Smooth muscle cell (in vitro differentiated cells): ENCODE measurements around the gene SQSTM1. TPM values are rescaled to one million over a fixed set of nuclear protein-coding genes. Genes with fewer than 3 reads are reported as not detected.

Experiments used
- DNase-seq: peaks from one replicate; lab custom pipeline; 2025; ENCODE audit not compliant: unreplicated experiment; lab: John Stamatoyannopoulos, UW
- H2AFZ ChIP-seq: fragments of 200-600 bp; sonication (generic); 2 replicates; pipeline ENCODE4 v1.6.0; 2016; ENCODE audit warnings: antibody characterized with exemption, low read depth, mild to moderate bottlenecking
- H3F3A ChIP-seq: fragments of 200-600 bp; sonication (generic); 2 replicates; pipeline ENCODE4 v1.6.0; 2017; ENCODE audit warnings: antibody characterized with exemption, low read depth
- H3K27ac ChIP-seq: fragments of 200-600 bp; sonication (generic); 2 replicates; pipeline ENCODE4 v1.5.1; 2016; ENCODE audit warnings: low read depth, mild to moderate bottlenecking
- H3K27me3 ChIP-seq: fragments of 200-600 bp; sonication (generic); 2 replicates; pipeline ENCODE4 v1.6.1; 2016; ENCODE audit warnings: low read depth, mild to moderate bottlenecking
- H3K36me3 ChIP-seq: fragments of 200-600 bp; sonication (generic); 2 replicates; pipeline ENCODE4 v1.5.1; 2016; ENCODE audit warnings: low read depth
- H3K4me1 ChIP-seq: fragments of 200-600 bp; sonication (generic); 2 replicates; pipeline ENCODE4 v1.5.1; 2016; ENCODE audit warnings: low read depth
- H3K4me2 ChIP-seq: fragments of 200-600 bp; sonication (generic); 2 replicates; pipeline ENCODE4 v1.6.0; 2016; ENCODE audit warnings: mild to moderate bottlenecking
- H3K4me3 ChIP-seq: fragments of 200-600 bp; sonication (generic); 2 replicates; pipeline ENCODE4 v1.5.1; 2016; ENCODE audit warnings: mild to moderate bottlenecking
- H3K79me2 ChIP-seq: fragments of 200-600 bp; sonication (generic); 2 replicates; pipeline ENCODE4 v1.6.0; 2016; ENCODE audit warnings: low read depth, mild to moderate bottlenecking
- H3K9ac ChIP-seq: fragments of 200-600 bp; sonication (generic); 2 replicates; pipeline ENCODE4 v1.6.0; 2016; ENCODE audit warnings: low read depth
- H3K9me3 ChIP-seq: fragments of 200-600 bp; sonication (generic); replicated peaks from 2 replicates; pipeline ENCODE4 v1.5.1; 2016; ENCODE audit warnings: low read depth
- H4K20me1 ChIP-seq: fragments of 200-600 bp; sonication (generic); 2 replicates; pipeline ENCODE4 v1.6.0; 2016; ENCODE audit warnings: low read depth
- CTCF ChIP-seq: fragments of 200-600 bp; sonication (generic); IDR thresholded peaks from 2 replicates; pipeline ENCODE4 v1.5.1; 2017; ENCODE audit warnings: borderline replicate concordance, mild to moderate bottlenecking, antibody characterized with exemption; ENCODE audit not compliant: insufficient read depth, poor library complexity, severe bottlenecking
- WGBS: methylation state at CpG from one replicate; pipeline ENCODE4 v1.1.7; 2016; ENCODE audit warnings: low lambda C conversion rate; 5-methylcytosine and 5-hydroxymethylcytosine counted together
- polyA plus RNA-seq: library from polyadenylated mRNA; unstranded; fragments of >200 nt; fragmentation: Nextera tagmentation; extraction: Ambion mirVana; gene quantifications from 2 replicates; pipeline ENCODE4 v1.2.1, GENCODE V29; 2016
- total RNA-seq: library from RNA; depleted of rRNA; stranded (reverse); fragments of >200 nt; gene quantifications from 2 replicates; pipeline ENCODE4 v1.2.3, GENCODE V29; 2014

The SQSTM1 gene
- total and polyA plus RNA-seq, 2 experiments from 2014 or later, result 114 to 159 TPM

GRCh38 chr5:179818746-179819295 is 1.9 kb upstream of the SQSTM1 start:
- Histone ChIP-seq H2AFZ (no peak overlapping the region), H3K9ac (peak overlapping the region; percentile 99), H3K79me2 (peaks cover 19% of the 10 kb centered on the region), H3F3A (peaks cover 24% of the 10 kb centered on the region), H3K27ac (peak overlapping the region; percentile 100), H4K20me1 (peaks cover 27% of the 10 kb centered on the region), H3K36me3 (no peaks in the 10 kb centered on the region), H3K4me1 (peaks cover 40% of the 10 kb centered on the region), H3K27me3 (no peaks in the 10 kb centered on the region), H3K4me3 (peak overlapping the region; percentile 49), H3K9me3 (no peaks in the 10 kb centered on the region), H3K4me2 (peak overlapping the region; percentile 96)
- DNase-seq, result peak; percentile 82
- 5% methylated on average over 26 of the region's 35 CpGs for WGBS
- no peak for TF ChIP-seq CTCF

GRCh38 chr5:179819296-179820126 is 1.2 kb upstream of the SQSTM1 start:
- 29% methylated on average over 15 of the region's 26 CpGs for WGBS
- Histone ChIP-seq H3K27me3 (no peaks in the 10 kb centered on the region), H3K9ac (peak overlapping the region; percentile 99), H3K36me3 (no peaks in the 10 kb centered on the region), H3K4me2 (peak overlapping the region; percentile 96), H3K9me3 (no peaks in the 10 kb centered on the region), H3F3A (peaks cover 22% of the 10 kb centered on the region), H2AFZ (no peak overlapping the region), H4K20me1 (peaks cover 34% of the 10 kb centered on the region), H3K4me1 (peaks cover 40% of the 10 kb centered on the region), H3K4me3 (peak overlapping the region; percentile 95), H3K27ac (peak overlapping the region; percentile 100), H3K79me2 (peaks cover 25% of the 10 kb centered on the region)
- peak; percentile 80 for DNase-seq
- TF ChIP-seq CTCF, result no peak

GRCh38 chr5:179820127-179820482 is 600 bp upstream of the SQSTM1 start:
- H4K20me1 ChIP-seq, result peaks cover 40% of the 10 kb centered on the region
- no peak overlapping the region for H2AFZ ChIP-seq
- peaks cover 23% of the 10 kb centered on the region for H3F3A ChIP-seq
- WGBS, result 85% methylated on average over 12 of the region's 12 CpGs
- H3K27ac ChIP-seq, result peak overlapping the region; percentile 100
- DNase-seq, result no peak
- H3K27me3 ChIP-seq, result no peaks in the 10 kb centered on the region
- TF ChIP-seq CTCF, result no peak
- H3K4me2 ChIP-seq, result peak overlapping the region; percentile 96
- peak overlapping the region; percentile 95 for H3K4me3 ChIP-seq
- H3K79me2 ChIP-seq, result peaks cover 29% of the 10 kb centered on the region
- peak overlapping the region; percentile 99 for H3K9ac ChIP-seq
- H3K9me3 ChIP-seq, result no peaks in the 10 kb centered on the region
- no peaks in the 10 kb centered on the region for H3K36me3 ChIP-seq
- peaks cover 40% of the 10 kb centered on the region for H3K4me1 ChIP-seq
